HepG2 (cell line): ENCODE results near the gene GNAT2. TPM values are rescaled to one million over a fixed set of nuclear protein-coding genes. Genes with fewer than 3 reads are reported as not detected.

ENCODE experiments used
- ARNT ChIP-seq: fragments of 450-650 bp; IDR thresholded peaks from 2 replicates; pipeline ENCODE4 v1.6.1; 2017
- EED ChIP-seq: sonication (generic); formaldehyde crosslinking; IDR thresholded peaks from 2 replicates; pipeline ENCODE4 v1.5.0; 2020; ENCODE audit warnings: mild to moderate bottlenecking, missing genetic modification reagents
- GATAD2A ChIP-seq: IDR thresholded peaks from 2 replicates; pipeline ENCODE4 v1.6.1; 2016
- HDAC2 ChIP-seq: sonication (generic); formaldehyde crosslinking; IDR thresholded peaks from 2 replicates; pipeline ENCODE4 v1.4.0; 2020; ENCODE audit warnings: missing genetic modification reagents
- KDM2A ChIP-seq: sonication (generic); formaldehyde crosslinking; IDR thresholded peaks from 2 replicates; pipeline ENCODE4 v1.4.0; 2020; ENCODE audit warnings: low read depth, missing genetic modification reagents, borderline replicate concordance
- MLLT10 ChIP-seq: sonication (generic); formaldehyde crosslinking; IDR thresholded peaks from 2 replicates; pipeline ENCODE4 v1.4.0; 2020; ENCODE audit warnings: missing genetic modification reagents
- POGZ ChIP-seq: sonication (generic); formaldehyde crosslinking; IDR thresholded peaks from 2 replicates; pipeline ENCODE4 v1.4.0; 2020; ENCODE audit warnings: mild to moderate bottlenecking, missing genetic modification reagents
- SMAD1 ChIP-seq: sonication (generic); formaldehyde crosslinking; IDR thresholded peaks from 2 replicates; pipeline ENCODE4 v1.4.0; 2020; ENCODE audit warnings: missing genetic modification reagents, low read depth, mild to moderate bottlenecking, borderline replicate concordance
- ZFP37 ChIP-seq: sonication (generic); formaldehyde crosslinking; IDR thresholded peaks from 2 replicates; pipeline ENCODE4 v1.4.0; 2020; ENCODE audit warnings: missing genetic modification reagents, borderline replicate concordance
- ZFYVE20 ChIP-seq: sonication (generic); formaldehyde crosslinking; IDR thresholded peaks from 2 replicates; pipeline ENCODE4 v1.8.0; 2023; ENCODE audit warnings: low read depth, mild to moderate bottlenecking, moderate library complexity, missing genetic modification reagents, borderline replicate concordance
- ZNF256 ChIP-seq: sonication (generic); formaldehyde crosslinking; conservative IDR thresholded peaks from 2 replicates; pipeline ENCODE4 v1.4.0; 2020; ENCODE audit warnings: missing genetic modification reagents
- ZNF563 ChIP-seq: sonication (generic); formaldehyde crosslinking; IDR thresholded peaks from 2 replicates; pipeline ENCODE4 v1.8.0; 2022; ENCODE audit warnings: mild to moderate bottlenecking, moderate library complexity, missing genetic modification reagents
- ZNF605 ChIP-seq: sonication (generic); formaldehyde crosslinking; IDR thresholded peaks from 2 replicates; pipeline ENCODE4 v1.8.0; 2022; ENCODE audit warnings: mild to moderate bottlenecking, missing genetic modification reagents
- ZNF660 ChIP-seq: sonication (generic); formaldehyde crosslinking; IDR thresholded peaks from 2 replicates; pipeline ENCODE4 v1.5.1; 2020; ENCODE audit warnings: mild to moderate bottlenecking, low read depth, missing genetic modification reagents, borderline replicate concordance
- polyA plus RNA-seq, 8 experiments: library from polyadenylated mRNA; depleted of rRNA in 3 of 8; stranded (reverse) in 7 of 8; unstranded in 1 of 8; fragments of >200 nt; fragmentation: Illumina TruSeq in 4 of 8; extraction: Trizol in 4 of 8; gene quantifications; 2 replicates each; pipeline versions ENCODE4 v1.2.1 to v1.2.3, GENCODE V29; 2011 to 2016; ENCODE audit warnings: low read depth in 4 of 8, missing spikeins in 1 of 8, mixed read lengths in 1 of 8; ENCODE audit not compliant: insufficient read depth in 1 of 8
- total RNA-seq, 5 experiments: library from RNA; depleted of rRNA; stranded (reverse); fragments of >200 nt; fragmentation: Illumina TruSeq; extraction: Trizol; gene quantifications; 2 replicates each; pipeline ENCODE4 v1.2.3, GENCODE V29; 2016; ENCODE audit warnings: low read depth in 1 of 5
- TF ChIP-seq, protein P1 (sequence below): sonication (generic); formaldehyde crosslinking; IDR thresholded peaks from 2 replicates; pipeline ENCODE4 v1.4.0; 2020; ENCODE audit warnings: low read depth, missing genetic modification reagents
- TF ChIP-seq, protein P2 (sequence below): sonication (generic); formaldehyde crosslinking; IDR thresholded peaks from 2 replicates; pipeline ENCODE4 v1.4.0; 2020; ENCODE audit warnings: missing genetic modification reagents
- TF ChIP-seq, protein P3 (sequence below): sonication (generic); formaldehyde crosslinking; IDR thresholded peaks from 2 replicates; pipeline ENCODE4 v1.8.0; 2022; ENCODE audit warnings: mild to moderate bottlenecking, missing genetic modification reagents

The GNAT2 gene
- total and polyA plus RNA-seq, 2 of the 13 experiments (the other 11 are each of a cell fraction or from before 2014, with no cell fraction given) = 0.08 to 0.20 TPM

DNA sequence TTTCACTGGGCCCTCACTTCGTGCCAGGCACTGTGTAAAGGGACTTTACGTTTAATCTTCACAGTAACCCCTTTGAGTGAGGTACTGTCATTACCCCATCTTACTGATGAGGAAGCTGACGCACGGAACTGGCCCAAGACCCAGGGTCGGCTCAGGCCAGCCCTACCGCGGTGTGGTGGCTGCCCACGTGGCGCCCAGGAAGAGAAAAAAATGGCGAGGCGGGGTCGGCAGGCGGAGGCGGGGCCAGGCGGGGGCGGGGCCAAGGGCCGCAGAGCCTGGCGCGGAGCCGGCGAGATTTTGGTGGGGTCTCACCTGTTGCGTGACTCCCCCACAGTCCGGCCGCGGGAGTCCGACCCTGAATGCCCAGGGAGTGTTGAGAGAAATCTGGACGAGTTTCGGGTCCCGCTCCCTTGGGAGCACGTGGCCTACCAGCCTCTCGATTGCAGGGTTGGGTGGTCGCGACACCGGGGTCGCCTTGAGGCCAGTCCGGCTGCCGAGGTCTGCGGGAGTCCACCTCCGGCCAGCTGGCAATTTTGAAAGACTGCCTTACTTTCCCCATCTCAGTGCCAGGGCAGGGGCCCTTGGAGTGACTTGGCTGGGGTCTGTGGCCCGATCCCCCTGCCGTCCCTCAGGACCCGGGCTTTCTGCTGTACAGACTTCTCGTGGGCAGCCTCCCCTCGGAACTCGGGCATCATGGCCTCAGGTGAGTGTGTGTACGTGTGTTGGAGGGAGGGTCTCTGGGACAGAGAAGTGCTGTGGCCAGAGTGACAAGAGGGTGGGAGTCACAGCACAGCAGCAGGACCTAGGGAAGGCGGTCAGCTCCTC lies at the start of gene GNAT2, which contains the start of gene AMPD2 (continued):
- TF ChIP-seq ARNT (no peak), POGZ (no peak; the same call in 1 of the 2 replicates), HDAC2 (CRISPR knock-in tag) (peak; percentile 54; the same call in 1 of the 2 replicates), ZNF605 (peak; percentile 84), MLLT10 (CRISPR knock-in tag) (no peak), ZFP37 (CRISPR knock-in tag) (no peak), ZFYVE20 (CRISPR knock-in tag) (no peak), EED (CRISPR knock-in tag) (0 out of 2 replicates have a peak, but pooled peaks have one; percentile 66), ZNF660 (CRISPR knock-in tag) (no peak), GATAD2A (CRISPR knock-in tag) (no peak), SMAD1 (0 out of 2 replicates have a peak, but pooled peaks have one; percentile 20), ZNF563 (CRISPR knock-in tag) (0 out of 2 replicates have a peak, but pooled peaks have one; percentile 13), KDM2A (CRISPR knock-in tag) (peak; percentile 69; the same call in 1 of the 2 replicates), ZNF256 (CRISPR knock-in tag) (0 out of 2 replicates have a peak, but pooled peaks have one; percentile 59)
- TF ChIP-seq, protein P1, sequence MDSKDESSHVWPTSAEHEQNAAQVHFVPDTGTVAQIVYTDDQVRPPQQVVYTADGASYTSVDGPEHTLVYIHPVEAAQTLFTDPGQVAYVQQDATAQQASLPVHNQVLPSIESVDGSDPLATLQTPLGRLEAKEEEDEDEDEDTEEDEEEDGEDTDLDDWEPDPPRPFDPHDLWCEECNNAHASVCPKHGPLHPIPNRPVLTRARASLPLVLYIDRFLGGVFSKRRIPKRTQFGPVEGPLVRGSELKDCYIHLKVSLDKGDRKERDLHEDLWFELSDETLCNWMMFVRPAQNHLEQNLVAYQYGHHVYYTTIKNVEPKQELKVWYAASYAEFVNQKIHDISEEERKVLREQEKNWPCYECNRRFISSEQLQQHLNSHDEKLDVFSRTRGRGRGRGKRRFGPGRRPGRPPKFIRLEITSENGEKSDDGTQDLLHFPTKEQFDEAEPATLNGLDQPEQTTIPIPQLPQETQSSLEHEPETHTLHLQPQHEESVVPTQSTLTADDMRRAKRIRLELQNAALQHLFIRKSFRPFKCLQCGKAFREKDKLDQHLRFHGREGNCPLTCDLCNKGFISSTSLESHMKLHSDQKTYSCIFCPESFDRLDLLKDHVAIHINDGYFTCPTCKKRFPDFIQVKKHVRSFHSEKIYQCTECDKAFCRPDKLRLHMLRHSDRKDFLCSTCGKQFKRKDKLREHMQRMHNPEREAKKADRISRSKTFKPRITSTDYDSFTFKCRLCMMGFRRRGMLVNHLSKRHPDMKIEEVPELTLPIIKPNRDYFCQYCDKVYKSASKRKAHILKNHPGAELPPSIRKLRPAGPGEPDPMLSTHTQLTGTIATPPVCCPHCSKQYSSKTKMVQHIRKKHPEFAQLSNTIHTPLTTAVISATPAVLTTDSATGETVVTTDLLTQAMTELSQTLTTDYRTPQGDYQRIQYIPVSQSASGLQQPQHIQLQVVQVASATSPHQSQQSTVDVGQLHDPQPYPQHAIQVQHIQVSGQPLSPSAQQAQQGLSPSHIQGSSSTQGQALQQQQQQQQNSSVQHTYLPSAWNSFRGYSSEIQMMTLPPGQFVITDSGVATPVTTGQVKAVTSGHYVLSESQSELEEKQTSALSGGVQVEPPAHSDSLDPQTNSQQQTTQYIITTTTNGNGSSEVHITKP (CRISPR knock-in tag) = peak; percentile 39; the same call in 1 of the 2 replicates
- TF ChIP-seq, protein P2, sequence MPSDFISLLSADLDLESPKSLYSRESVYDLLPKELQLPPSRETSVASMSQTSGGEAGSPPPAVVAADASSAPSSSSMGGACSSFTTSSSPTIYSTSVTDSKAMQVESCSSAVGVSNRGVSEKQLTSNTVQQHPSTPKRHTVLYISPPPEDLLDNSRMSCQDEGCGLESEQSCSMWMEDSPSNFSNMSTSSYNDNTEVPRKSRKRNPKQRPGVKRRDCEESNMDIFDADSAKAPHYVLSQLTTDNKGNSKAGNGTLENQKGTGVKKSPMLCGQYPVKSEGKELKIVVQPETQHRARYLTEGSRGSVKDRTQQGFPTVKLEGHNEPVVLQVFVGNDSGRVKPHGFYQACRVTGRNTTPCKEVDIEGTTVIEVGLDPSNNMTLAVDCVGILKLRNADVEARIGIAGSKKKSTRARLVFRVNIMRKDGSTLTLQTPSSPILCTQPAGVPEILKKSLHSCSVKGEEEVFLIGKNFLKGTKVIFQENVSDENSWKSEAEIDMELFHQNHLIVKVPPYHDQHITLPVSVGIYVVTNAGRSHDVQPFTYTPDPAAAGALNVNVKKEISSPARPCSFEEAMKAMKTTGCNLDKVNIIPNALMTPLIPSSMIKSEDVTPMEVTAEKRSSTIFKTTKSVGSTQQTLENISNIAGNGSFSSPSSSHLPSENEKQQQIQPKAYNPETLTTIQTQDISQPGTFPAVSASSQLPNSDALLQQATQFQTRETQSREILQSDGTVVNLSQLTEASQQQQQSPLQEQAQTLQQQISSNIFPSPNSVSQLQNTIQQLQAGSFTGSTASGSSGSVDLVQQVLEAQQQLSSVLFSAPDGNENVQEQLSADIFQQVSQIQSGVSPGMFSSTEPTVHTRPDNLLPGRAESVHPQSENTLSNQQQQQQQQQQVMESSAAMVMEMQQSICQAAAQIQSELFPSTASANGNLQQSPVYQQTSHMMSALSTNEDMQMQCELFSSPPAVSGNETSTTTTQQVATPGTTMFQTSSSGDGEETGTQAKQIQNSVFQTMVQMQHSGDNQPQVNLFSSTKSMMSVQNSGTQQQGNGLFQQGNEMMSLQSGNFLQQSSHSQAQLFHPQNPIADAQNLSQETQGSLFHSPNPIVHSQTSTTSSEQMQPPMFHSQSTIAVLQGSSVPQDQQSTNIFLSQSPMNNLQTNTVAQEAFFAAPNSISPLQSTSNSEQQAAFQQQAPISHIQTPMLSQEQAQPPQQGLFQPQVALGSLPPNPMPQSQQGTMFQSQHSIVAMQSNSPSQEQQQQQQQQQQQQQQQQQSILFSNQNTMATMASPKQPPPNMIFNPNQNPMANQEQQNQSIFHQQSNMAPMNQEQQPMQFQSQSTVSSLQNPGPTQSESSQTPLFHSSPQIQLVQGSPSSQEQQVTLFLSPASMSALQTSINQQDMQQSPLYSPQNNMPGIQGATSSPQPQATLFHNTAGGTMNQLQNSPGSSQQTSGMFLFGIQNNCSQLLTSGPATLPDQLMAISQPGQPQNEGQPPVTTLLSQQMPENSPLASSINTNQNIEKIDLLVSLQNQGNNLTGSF = 0 out of 2 replicates have a peak, but pooled peaks have one; percentile 31
- TF ChIP-seq, protein P3, sequence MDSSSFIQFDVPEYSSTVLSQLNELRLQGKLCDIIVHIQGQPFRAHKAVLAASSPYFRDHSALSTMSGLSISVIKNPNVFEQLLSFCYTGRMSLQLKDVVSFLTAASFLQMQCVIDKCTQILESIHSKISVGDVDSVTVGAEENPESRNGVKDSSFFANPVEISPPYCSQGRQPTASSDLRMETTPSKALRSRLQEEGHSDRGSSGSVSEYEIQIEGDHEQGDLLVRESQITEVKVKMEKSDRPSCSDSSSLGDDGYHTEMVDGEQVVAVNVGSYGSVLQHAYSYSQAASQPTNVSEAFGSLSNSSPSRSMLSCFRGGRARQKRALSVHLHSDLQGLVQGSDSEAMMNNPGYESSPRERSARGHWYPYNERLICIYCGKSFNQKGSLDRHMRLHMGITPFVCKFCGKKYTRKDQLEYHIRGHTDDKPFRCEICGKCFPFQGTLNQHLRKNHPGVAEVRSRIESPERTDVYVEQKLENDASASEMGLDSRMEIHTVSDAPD (CRISPR knock-in tag) = no peak
